HEK293 (cell line): ENCODE measurements around the gene HOXD11.

ENCODE experiments used
- ZNF423 ChIP-seq: fragments of 450-650 bp; formaldehyde crosslinking; IDR thresholded peaks from 2 replicates; pipeline ENCODE4 v1.5.1; 2016; ENCODE audit warnings: missing biosample characterization, missing genetic modification characterization
- TF ChIP-seq, protein P1 (sequence below): fragments of 450-650 bp; formaldehyde crosslinking; IDR thresholded peaks from 2 replicates; pipeline ENCODE4 v1.5.1; 2016; ENCODE audit warnings: missing biosample characterization, missing genetic modification characterization
- TF ChIP-seq, protein P2 (sequence below): fragments of 450-650 bp; formaldehyde crosslinking; IDR thresholded peaks from 2 replicates; pipeline ENCODE4 v1.5.1; 2017; ENCODE audit warnings: missing biosample characterization, missing genetic modification characterization

DNA sequence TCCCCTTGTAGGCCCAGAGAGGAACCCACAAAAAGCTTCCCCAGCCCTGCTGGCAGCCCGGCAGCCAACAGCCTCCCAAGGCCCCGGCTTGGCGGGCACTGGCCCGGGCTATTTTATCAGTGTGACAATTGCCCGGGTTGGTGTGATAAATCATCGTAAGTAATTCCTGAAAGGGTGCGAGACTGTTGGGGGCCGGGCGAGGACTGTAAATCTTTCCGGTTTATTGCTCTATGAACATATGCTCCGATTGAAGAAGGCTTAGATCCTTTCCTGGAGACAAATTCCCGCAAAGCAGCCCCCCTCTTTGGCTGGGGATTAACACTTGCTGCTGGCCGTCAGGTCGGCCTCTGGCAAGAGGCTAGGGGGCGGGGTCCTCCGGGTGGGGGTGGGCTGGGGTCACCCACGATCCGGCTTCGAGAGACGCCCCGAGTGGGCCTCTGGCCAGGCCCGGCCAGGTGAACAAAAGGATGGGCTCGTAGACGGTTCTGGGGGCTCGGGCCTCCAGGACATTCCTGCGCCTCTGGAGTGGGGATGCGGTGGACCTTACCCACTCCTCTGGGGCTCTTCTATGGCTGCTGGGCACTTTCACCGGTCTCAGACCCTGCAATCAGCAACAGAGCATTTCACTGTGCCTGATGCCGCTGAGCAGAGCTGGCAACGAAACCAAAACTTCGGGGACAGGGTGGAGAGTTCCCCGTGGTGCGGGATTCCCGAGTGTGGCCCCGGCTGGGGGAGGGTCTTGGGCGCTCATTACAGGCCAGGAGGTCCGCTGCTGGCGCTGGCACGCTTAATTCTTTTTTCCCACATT is 52.0 kb downstream of the HOXD11 start:
- TF ChIP-seq, protein P1, sequence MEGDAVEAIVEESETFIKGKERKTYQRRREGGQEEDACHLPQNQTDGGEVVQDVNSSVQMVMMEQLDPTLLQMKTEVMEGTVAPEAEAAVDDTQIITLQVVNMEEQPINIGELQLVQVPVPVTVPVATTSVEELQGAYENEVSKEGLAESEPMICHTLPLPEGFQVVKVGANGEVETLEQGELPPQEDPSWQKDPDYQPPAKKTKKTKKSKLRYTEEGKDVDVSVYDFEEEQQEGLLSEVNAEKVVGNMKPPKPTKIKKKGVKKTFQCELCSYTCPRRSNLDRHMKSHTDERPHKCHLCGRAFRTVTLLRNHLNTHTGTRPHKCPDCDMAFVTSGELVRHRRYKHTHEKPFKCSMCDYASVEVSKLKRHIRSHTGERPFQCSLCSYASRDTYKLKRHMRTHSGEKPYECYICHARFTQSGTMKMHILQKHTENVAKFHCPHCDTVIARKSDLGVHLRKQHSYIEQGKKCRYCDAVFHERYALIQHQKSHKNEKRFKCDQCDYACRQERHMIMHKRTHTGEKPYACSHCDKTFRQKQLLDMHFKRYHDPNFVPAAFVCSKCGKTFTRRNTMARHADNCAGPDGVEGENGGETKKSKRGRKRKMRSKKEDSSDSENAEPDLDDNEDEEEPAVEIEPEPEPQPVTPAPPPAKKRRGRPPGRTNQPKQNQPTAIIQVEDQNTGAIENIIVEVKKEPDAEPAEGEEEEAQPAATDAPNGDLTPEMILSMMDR (tag by site-specific recombination), result no peak
- peak; percentile 37; the same call in 1 of the 2 replicates for TF ChIP-seq ZNF423 (tag by site-specific recombination)
- TF ChIP-seq, protein P2, sequence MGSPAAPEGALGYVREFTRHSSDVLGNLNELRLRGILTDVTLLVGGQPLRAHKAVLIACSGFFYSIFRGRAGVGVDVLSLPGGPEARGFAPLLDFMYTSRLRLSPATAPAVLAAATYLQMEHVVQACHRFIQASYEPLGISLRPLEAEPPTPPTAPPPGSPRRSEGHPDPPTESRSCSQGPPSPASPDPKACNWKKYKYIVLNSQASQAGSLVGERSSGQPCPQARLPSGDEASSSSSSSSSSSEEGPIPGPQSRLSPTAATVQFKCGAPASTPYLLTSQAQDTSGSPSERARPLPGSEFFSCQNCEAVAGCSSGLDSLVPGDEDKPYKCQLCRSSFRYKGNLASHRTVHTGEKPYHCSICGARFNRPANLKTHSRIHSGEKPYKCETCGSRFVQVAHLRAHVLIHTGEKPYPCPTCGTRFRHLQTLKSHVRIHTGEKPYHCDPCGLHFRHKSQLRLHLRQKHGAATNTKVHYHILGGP, result peak; percentile 90
